IMR-90 (cell line): ENCODE measurements around the gene PHF3. TPM values are rescaled to one million over a fixed set of nuclear protein-coding genes. Genes with fewer than 3 reads are reported as not detected.

ENCODE experiments used
- ATAC-seq: fragments of 200-7000 bp; cut with Tn5 transposase; 2 replicates; pipeline ENCODE4 v1.9.1; 2020; ENCODE audit warnings: low read depth, mild to moderate bottlenecking, moderate library complexity
- BruUV-seq: library from RNA; stranded (reverse); fragments of 400-500 nt; replicated peaks from 2 replicates; lab custom pipeline; 2021; lab: Mats Ljungman, UMichigan
- CTCF ChIA-PET: fragments of 300-600 bp; formaldehyde crosslinking; extraction: SDS; loops from one replicate; lab custom pipeline; 2021; ENCODE audit warnings: antibody characterized with exemption; lab: Yijun Ruan, JAX
- POLR2A ChIA-PET: fragments of 300-600 bp; sonication (Branson Sonifier 250); formaldehyde crosslinking; loops from one replicate; lab custom pipeline; 2022; ENCODE audit warnings: antibody characterized with exemption; ENCODE audit not compliant: unreplicated experiment; lab: Charles Lee
- DNase-seq: peaks from one replicate; pipeline ENCODE4 v3.0.0; 2013
- H2AFZ ChIP-seq: replicated peaks from 2 replicates; pipeline ENCODE3; 2013; ENCODE audit warnings: low read length, mild to moderate bottlenecking; ENCODE audit not compliant: poor library complexity
- H2AK5ac ChIP-seq: 2 replicates; pipeline ENCODE4 v1.6.1; 2013; ENCODE audit warnings: low read depth, low read length, inconsistent platforms
- H2AK9ac ChIP-seq: replicated peaks from 2 replicates; pipeline ENCODE3; 2013; ENCODE audit warnings: mild to moderate bottlenecking, low read depth, low read length, moderate library complexity; ENCODE audit not compliant: poor library complexity
- H2BK120ac ChIP-seq: 2 replicates; pipeline ENCODE4 v1.6.1; 2013; ENCODE audit warnings: low read depth, low read length, inconsistent platforms
- H2BK15ac ChIP-seq: 3 replicates; pipeline ENCODE4 v1.6.1; 2013; ENCODE audit warnings: low read depth, low read length, inconsistent platforms
- H2BK20ac ChIP-seq: 2 replicates; pipeline ENCODE4 v1.6.1; 2013; ENCODE audit warnings: low read depth, mild to moderate bottlenecking, inconsistent platforms, low read length, moderate library complexity
- H2BK5ac ChIP-seq: 2 replicates; pipeline ENCODE4 v1.6.1; 2013; ENCODE audit warnings: mild to moderate bottlenecking, low read depth, low read length, inconsistent platforms; ENCODE audit not compliant: poor library complexity, severe bottlenecking
- H3K14ac ChIP-seq: replicated peaks from 2 replicates; pipeline ENCODE4 v1.6.1; 2013; ENCODE audit warnings: low read depth, low read length, inconsistent platforms
- H3K18ac ChIP-seq: 2 replicates; pipeline ENCODE4 v1.6.1; 2013; ENCODE audit warnings: low read depth, low read length, control low read depth
- H3K23ac ChIP-seq: 2 replicates; pipeline ENCODE4 v1.6.1; 2013; ENCODE audit warnings: low read depth, low read length, inconsistent platforms
- H3K27ac ChIP-seq: 2 replicates; pipeline ENCODE4 v1.5.1; 2013; ENCODE audit warnings: mild to moderate bottlenecking, control low read depth, low read length; ENCODE audit not compliant: insufficient read depth
- H3K27me3 ChIP-seq: 2 replicates; pipeline ENCODE4 v1.6.1; 2013; ENCODE audit warnings: low read length; ENCODE audit not compliant: control insufficient read depth, insufficient read depth
- H3K36me3 ChIP-seq: 2 replicates; pipeline ENCODE4 v1.6.1; 2013; ENCODE audit warnings: low read length, mixed read lengths; ENCODE audit not compliant: control insufficient read depth, insufficient read depth
- H3K4ac ChIP-seq: 2 replicates; pipeline ENCODE4 v1.6.1; 2013; ENCODE audit warnings: low read depth, low read length, inconsistent platforms
- H3K4me1 ChIP-seq: 2 replicates; pipeline ENCODE4 v1.6.1; 2013; ENCODE audit warnings: low read length, mixed read lengths; ENCODE audit not compliant: control insufficient read depth, insufficient read depth
- H3K4me2 ChIP-seq: 2 replicates; pipeline ENCODE4 v1.6.1; 2013; ENCODE audit warnings: low read depth, mild to moderate bottlenecking, control low read depth, low read length, moderate library complexity
- H3K4me3 ChIP-seq: 2 replicates; pipeline ENCODE4 v1.5.1; 2013; ENCODE audit warnings: low read depth, mild to moderate bottlenecking, control low read depth, low read length, moderate library complexity; ENCODE audit not compliant: insufficient read depth
- H3K56ac ChIP-seq: 2 replicates; pipeline ENCODE4 v1.6.1; 2013; ENCODE audit warnings: low read length, inconsistent platforms; ENCODE audit not compliant: insufficient read depth; ENCODE audit errors: extremely low read depth
- H3K79me1 ChIP-seq, 2 experiments: 2 replicates each; pipeline ENCODE4 v1.6.1; 2013; ENCODE audit warnings: low read length in 2 of 2, inconsistent platforms in 1 of 2, low read depth in 1 of 2
- H3K9ac ChIP-seq: 2 replicates; pipeline ENCODE4 v1.6.1; 2013; ENCODE audit warnings: low read depth, low read length, control low read depth
- H3K9me1 ChIP-seq: 2 replicates; pipeline ENCODE4 v1.6.1; 2013; ENCODE audit warnings: low read length, inconsistent platforms; ENCODE audit not compliant: insufficient read depth
- H3K9me3 ChIP-seq: 2 replicates; pipeline ENCODE4 v1.6.1; 2013; ENCODE audit warnings: low read length; ENCODE audit not compliant: control insufficient read depth, insufficient read depth
- H4K20me1 ChIP-seq: 2 replicates; pipeline ENCODE4 v1.6.1; 2013; ENCODE audit warnings: low read length, inconsistent platforms; ENCODE audit not compliant: insufficient read depth
- H4K5ac ChIP-seq: 2 replicates; pipeline ENCODE4 v1.6.1; 2013; ENCODE audit warnings: mild to moderate bottlenecking, low read depth, low read length, control low read depth
- H4K8ac ChIP-seq, 2 experiments: 2 replicates each; pipeline ENCODE4 v1.6.1; 2013; ENCODE audit warnings: low read depth in 2 of 2, low read length in 2 of 2, control low read depth in 1 of 2, inconsistent platforms in 1 of 2
- H4K91ac ChIP-seq: 2 replicates; pipeline ENCODE4 v1.6.1; 2013; ENCODE audit warnings: low read depth, low read length, inconsistent platforms; ENCODE audit not compliant: insufficient read depth
- CEBPB ChIP-seq: IDR thresholded peaks from 2 replicates; pipeline ENCODE4 v1.6.1; 2012; ENCODE audit warnings: low read depth, low read length, improper control_type of control experiment
- CTCF ChIP-seq: conservative IDR thresholded peaks from 2 replicates; pipeline ENCODE4 v1.5.1; 2012; ENCODE audit warnings: mild to moderate bottlenecking, low read depth, low read length, improper control_type of control experiment
- ELK1 ChIP-seq: fragments of 150-350 bp; IDR thresholded peaks from 2 replicates; pipeline ENCODE4 v1.6.1; 2016; ENCODE audit warnings: low read depth, mild to moderate bottlenecking, low read length, moderate library complexity, borderline replicate concordance
- POLR2A ChIP-seq: IDR thresholded peaks from 2 replicates; pipeline ENCODE4 v1.6.1; 2012; ENCODE audit warnings: mild to moderate bottlenecking, low read depth, low read length
- RCOR1 ChIP-seq: IDR thresholded peaks from 2 replicates; pipeline ENCODE4 v1.6.1; 2012; ENCODE audit warnings: mild to moderate bottlenecking, low read length, improper control_type of control experiment; ENCODE audit not compliant: insufficient replicate concordance
- WGBS, 2 experiments: methylation state at CpG; one replicate each; pipeline versions ENCODE4 v1.1.5 to v1.1.7; 2013; ENCODE audit warnings: missing lambda C conversion rate in 2 of 2; ENCODE audit not compliant: insufficient read length in 1 of 2; ENCODE audit errors: extremely low coverage in 2 of 2; 5-methylcytosine and 5-hydroxymethylcytosine counted together
- dilution Hi-C: fragments of 300-500 bp; cut with HindIII; formaldehyde crosslinking; loops from one replicate; pipeline ENCODE4 v1.14.3; 2018; ENCODE audit warnings: low sequenced_read_pairs; ENCODE audit not compliant: unreplicated experiment
- in situ Hi-C: fragments of 300-500 bp; cut with MboI; formaldehyde crosslinking; loops from 3 replicates; pipeline ENCODE4 v1.14.3; 2019; ENCODE audit warnings: low sequenced_read_pairs, inconsistent platforms, mixed read lengths
- intact Hi-C: fragments of 100-400 bp; cut with micrococcal nuclease; formaldehyde crosslinking; loops from 2 replicates; pipeline ENCODE4 v1.10.0; 2022
- polyA plus RNA-seq, 3 experiments: library from polyadenylated mRNA; depleted of rRNA; stranded (reverse); fragments of >200 nt; gene quantifications; 2 replicates each; pipeline ENCODE4 v1.2.3, GENCODE V29; 2012; ENCODE audit warnings: low replicate concordance in 1 of 3
- total RNA-seq: library from RNA; depleted of rRNA; stranded (reverse); fragments of >200 nt; gene quantifications from 2 replicates; pipeline ENCODE4 v1.2.3, GENCODE V29; 2012

PHF3 gene
- total and polyA plus RNA-seq, 2 of the 4 experiments (the other 2 are of a cell fraction), result 5.6 to 27.8 TPM

- Histone ChIP-seq H4K8ac (no peak overlapping the region), H2AFZ (no peak overlapping the region), H3K14ac (no peak overlapping the region), H2BK120ac (no peak overlapping the region), H4K20me1 (no peaks in the 10 kb centered on the region), H3K4ac (no peak overlapping the region), H4K5ac (no peak overlapping the region), H3K4me1 (no peaks in the 10 kb centered on the region), H2BK15ac (no peak overlapping the region), H2BK5ac (no peak overlapping the region), H3K27me3 (peaks cover 5% of the 10 kb centered on the region; the same call in 1 of the 2 replicates), H3K23ac (no peak overlapping the region), H3K4me2 (no peak overlapping the region), H2AK9ac (no peak overlapping the region), H3K9me3 (no peaks in the 10 kb centered on the region), H2AK5ac (no peak overlapping the region), H3K79me1 (no peaks in the 10 kb centered on the region), H3K27ac (no peak overlapping the region), H3K9ac (no peak overlapping the region), H4K91ac (no peak overlapping the region), H2BK20ac (no peak overlapping the region), H3K4me3 (no peak overlapping the region), H3K36me3 (no peaks in the 10 kb centered on the region), H3K18ac (no peak overlapping the region), H3K56ac (no peak overlapping the region), H3K9me1 (no peaks in the 10 kb centered on the region)
- ChIA-PET POLR2A (no interaction called here), CTCF (interaction anchor here (0.7 kb wide), 1 partner anchor 10 kb away, joined by 3 read pairs; no protein-coding TSS in a partner anchor)
- TF ChIP-seq CTCF, result no peak
- TF ChIP-seq RCOR1, result no peak
- no peak for TF ChIP-seq CEBPB
- no peak for TF ChIP-seq ELK1
- no peak for TF ChIP-seq POLR2A
- no TSS peak for BruUV-seq
- in situ Hi-C loops, result no loop called here
- no CpG with 5 or more reads among the region's 2 CpGs for WGBS, 2 experiments
- ATAC-seq, result no peak
- dilution Hi-C loops, result no loop called here
- DNase-seq, result no peak
- intact Hi-C loops, result no loop called here
Measured at GRCh38 chr6:63624091-63624490, 11.5 kb upstream of the PHF3 start.
